Fibroblast of skin of right quadriceps (primary cell): ENCODE measurements around the gene SELENOM.
"Not testable (repeated sequence)": the region's sequence is repeated elsewhere in the genome, so short reads cannot be mapped to it uniquely, and the experiment has no call there.

ENCODE experiments used
- DNase-seq: peaks from one replicate; pipeline ENCODE4 v3.0.0-alpha.2; 2013

Gene SELENOM

DNA sequence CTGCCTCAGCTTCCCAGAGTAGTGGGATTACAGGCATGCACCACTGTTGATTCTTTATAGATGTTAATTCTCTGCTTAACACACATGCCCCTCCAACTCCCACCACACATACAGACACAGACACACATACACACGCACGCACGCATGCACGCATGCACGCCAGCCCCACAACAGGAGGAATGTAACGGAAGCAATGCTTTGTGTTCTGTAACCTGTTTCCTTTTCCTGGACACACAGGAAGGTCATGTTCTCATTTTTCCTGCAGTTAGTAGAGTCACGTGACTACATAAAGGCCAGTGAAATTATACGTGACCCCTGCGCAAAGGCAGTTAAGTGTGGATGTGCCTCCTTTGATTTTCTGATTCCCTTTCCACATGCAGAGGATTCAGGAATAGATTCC lies 34.2 kb downstream of the SELENOM start:
- DNase-seq: not testable (repeated sequence)

DNA sequence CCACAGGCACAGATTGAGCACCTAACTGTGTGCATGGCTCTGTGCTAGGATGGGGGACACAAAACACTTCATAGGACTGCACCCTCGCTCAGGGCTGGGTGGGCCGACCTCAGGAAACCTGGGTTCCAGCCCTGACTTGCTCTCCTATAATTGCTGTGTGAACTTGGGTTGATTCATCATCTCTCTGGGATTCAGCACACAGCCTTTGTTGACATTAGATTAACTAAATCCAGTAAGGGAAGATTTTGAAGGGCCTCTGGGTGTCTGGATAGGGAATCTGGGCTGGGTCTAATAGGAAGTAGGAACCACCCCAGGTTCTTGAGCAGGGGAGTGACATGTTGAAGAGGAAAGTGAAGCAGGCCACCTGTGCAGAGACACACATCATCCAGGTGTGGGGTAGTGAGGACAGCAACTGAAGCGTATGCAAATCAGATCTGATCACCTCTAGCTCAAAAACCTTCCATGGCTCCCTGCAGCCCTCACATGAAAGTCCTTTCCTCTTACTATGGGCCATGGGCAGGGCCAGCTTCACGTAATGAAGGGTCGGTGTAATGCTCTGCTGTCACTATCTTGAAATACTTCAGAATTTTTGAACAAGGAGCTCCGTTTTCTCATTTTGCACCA lies 37.6 kb downstream of the SELENOM start:
- not testable (repeated sequence) for DNase-seq

- DNase-seq: no peak
Observed at GRCh38 chr22:31068970-31069369, 38.4 kb downstream of the SELENOM start.

DNA sequence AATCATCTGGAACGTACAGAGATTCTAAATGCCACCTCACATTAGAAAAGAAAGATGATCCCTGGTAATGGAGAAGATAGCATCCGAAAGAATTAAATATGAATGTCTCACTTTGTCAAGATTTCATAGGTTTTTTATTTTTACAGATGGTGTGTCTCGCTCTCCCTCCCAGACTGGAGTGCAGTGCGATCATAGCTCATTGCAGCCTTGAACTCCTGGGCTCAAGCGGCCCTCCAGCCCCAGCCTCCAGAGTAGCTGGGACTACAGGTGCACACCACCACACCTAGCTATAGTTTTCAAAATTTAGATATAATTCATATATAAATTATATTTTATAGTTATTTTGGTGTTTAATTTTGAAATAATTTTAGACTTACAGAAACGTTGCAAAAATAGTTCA lies 43.0 kb downstream of the SELENOM start:
- DNase-seq: no peak

GRCh38 chr22:31062566-31063230 lies 44.7 kb downstream of the SELENOM start:
- no peak for DNase-seq

- not testable (repeated sequence) for DNase-seq
Observed at GRCh38 chr22:31059663-31060062, 47.7 kb downstream of the SELENOM start.

DNA sequence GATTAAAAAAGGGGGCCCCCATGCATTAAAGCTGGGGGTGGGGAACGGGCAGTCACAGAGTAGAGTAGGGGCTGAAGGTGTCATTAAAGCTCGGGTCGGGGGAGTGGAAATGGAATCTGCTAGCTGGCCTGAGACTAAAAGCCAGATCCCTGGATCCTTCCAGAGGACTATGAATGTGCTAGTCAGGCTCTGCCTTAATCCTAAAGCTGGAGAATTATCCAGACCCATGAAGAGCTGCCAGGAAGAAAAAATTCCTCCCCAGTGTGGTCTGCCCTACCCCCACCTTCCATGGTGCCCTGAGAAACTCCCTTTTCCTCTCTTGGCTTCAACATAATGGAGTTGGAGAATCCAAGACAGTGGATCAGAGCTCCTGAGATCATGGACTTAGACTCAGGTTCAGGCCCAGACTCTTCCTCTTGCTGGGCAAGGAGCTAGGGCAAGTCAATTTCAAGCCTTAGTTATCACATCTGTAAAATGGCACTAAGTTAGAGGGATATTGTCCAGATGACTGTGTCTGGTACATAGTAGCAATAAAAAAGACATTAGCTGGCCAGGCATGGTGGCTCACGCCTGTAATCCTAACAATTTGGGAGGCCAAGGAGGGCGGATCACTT lies 50.3 kb downstream of the SELENOM start:
- peak; percentile 26 for DNase-seq

DNA sequence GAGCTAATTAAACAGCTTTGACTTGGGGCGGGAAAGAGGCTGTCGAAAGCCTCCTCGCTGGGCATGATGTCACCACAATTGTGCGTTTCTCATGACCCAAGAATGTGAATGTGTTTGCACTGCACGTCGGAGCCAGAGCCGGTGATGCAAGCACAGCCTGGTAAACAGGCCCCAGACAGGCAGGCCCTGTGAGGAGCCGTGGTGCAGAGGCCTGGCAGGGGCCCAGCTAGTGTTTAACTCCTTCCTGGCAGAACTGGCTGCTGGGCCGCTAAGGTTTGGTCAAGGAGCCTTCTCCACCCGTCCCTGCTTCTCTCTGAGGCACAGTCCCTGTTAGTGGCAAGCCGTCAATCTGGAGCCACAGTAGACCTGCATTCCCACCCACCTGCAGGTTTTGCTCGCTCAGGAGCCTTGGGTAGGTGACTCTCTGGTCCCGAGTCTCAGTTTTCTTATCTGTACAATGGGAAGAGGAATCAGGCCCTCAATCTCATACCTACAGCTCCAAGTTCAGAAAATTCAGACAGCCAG lies 51.7 kb downstream of the SELENOM start:
- DNase-seq: peak; percentile 98

DNA sequence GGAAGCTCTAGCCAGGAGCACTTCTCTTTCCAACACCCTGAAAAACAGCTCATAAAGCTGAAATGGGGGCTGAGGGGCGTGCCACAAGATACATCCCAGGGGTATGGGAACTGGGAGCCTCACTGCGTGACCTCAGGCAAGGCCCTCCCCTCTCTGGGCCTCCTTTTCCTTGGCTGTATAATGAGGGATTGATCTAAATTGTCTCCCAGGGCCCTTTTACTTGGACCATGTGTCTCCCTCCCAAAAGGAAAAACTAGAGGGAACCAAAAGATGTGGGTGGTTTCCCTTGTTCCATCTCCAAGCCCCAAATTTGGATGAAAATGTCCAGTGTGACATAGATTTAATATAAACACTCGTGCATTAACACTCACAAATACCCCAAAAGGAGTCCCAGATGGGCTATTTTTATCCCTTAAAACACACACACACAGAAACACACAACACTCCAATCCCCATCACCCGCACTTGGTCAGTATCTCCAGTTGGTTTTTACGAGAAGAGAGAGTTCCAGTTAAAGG lies 52.2 kb downstream of the SELENOM start:
- DNase-seq: no peak
